GM12801 (cell line): ENCODE data around the gene ATP13A3.

Source experiments
- TF ChIP-seq, protein P1 (sequence below): IDR thresholded peaks from one replicate; pipeline ENCODE4 v1.5.1; 2011; ENCODE audit warnings: control low read depth; ENCODE audit not compliant: insufficient read length; ENCODE audit errors: extremely low read depth

ATP13A3 gene

GRCh38 chr3:194492001-194492400 lies 5.2 kb upstream of the ATP13A3 start:
- TF ChIP-seq, protein P1, sequence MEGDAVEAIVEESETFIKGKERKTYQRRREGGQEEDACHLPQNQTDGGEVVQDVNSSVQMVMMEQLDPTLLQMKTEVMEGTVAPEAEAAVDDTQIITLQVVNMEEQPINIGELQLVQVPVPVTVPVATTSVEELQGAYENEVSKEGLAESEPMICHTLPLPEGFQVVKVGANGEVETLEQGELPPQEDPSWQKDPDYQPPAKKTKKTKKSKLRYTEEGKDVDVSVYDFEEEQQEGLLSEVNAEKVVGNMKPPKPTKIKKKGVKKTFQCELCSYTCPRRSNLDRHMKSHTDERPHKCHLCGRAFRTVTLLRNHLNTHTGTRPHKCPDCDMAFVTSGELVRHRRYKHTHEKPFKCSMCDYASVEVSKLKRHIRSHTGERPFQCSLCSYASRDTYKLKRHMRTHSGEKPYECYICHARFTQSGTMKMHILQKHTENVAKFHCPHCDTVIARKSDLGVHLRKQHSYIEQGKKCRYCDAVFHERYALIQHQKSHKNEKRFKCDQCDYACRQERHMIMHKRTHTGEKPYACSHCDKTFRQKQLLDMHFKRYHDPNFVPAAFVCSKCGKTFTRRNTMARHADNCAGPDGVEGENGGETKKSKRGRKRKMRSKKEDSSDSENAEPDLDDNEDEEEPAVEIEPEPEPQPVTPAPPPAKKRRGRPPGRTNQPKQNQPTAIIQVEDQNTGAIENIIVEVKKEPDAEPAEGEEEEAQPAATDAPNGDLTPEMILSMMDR = no peak

- TF ChIP-seq, protein P1 = no peak
These were observed 3.2 kb upstream of the ATP13A3 start for GRCh38 chr3:194489736-194490612.

DNA sequence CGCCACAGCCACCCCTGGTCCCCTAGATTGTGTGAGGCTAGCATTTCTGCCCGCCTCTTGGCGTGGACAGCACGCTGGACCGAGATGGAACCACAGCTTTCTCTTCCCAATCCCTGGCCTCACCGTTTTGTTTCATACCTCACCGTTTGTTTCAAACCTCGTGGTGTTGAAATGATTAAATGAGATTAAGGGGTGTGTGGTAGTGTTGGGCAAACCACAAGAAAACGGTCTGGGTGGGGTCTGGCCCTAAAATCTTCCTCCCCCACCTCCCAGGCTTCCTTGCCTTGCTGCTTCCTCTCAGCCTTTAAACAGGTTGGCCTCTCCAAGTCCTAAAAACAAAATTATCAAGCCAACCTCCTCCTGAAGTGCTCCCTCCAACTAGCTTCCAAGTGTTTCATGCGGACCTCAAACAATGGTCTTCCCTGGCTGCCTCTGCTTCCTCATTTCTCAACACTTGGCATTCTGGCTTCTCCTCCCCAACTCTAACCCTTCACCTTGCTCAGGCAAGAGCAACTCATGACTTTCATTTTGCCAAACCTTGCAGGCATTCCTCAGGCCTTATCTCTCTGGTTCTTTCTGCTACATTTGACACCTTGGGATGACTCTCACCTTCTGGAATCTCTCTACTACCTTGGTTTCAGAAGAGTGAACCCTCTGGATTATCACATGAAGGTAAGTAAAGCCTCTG lies 1.4 kb upstream of the ATP13A3 start:
- TF ChIP-seq, protein P1 = no peak

DNA sequence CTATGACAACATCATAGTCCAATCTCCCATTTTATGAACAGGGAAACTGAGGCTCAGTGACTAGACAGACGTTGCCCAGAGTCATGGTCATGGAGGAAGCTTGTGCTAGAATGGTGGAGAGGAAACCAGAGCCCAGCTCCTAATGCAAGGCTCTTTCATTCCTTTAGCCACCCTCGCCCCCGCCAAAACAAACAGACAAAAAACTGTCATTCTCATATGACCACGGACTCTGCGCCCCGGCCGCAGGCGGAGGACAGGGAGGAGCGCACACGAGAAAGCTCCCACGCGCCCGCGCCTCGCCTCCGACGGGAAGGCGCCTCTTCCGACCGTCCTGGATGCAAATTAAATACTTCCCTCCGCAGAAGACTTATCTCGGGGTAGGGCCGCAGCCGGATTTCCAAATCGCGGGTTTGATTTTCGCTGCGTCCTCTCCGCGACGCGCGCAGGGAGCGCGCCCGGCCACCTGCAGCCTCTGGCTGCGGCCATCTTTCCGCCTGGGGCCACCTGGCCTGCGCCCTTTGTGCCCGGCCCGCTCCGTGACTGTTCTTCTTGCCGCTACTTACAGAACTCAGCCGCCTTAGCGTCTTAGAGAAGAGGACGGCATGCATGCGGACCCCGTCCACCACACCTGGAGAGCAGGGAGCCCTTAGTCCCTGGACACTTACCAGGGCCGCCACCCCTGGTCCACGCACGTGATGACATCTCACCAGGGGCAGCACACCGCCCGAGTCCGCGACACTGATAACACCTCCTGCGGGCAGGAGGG lies 670 bp upstream of the ATP13A3 start:
- TF ChIP-seq, protein P1 = no peak

DNA sequence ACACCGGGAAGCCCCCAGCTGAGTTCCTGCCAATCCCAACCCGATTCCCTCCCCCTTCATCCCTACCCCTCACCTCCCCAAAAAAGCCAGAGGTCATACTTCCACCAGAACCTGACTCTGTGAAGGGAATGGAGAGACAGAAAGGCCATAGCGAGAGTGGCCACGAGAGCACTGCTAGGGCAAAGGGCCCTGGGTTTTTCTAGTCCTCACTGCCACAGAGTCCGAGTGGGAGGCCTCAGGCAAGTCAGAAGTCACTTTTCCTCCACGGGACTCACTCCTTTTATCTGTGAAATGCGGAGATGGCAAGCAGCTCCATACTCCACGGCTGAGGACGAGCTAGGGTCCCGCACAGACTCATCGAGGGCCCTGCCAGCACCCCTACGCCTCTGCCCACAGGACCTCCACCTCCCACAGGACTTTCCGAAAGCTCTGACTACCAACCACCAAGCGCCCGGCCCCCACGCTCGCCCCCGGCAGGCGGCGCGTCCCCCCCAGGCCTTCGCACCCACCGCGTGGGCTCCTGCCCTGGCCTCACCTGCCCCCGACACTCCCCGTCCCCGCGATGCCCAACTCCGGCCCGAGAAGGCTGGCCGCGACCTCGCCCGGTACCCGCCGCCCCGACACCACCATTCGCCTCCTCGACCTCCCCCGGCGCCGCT lies 792 bp downstream of the ATP13A3 start:
- TF ChIP-seq, protein P1 = no peak

DNA sequence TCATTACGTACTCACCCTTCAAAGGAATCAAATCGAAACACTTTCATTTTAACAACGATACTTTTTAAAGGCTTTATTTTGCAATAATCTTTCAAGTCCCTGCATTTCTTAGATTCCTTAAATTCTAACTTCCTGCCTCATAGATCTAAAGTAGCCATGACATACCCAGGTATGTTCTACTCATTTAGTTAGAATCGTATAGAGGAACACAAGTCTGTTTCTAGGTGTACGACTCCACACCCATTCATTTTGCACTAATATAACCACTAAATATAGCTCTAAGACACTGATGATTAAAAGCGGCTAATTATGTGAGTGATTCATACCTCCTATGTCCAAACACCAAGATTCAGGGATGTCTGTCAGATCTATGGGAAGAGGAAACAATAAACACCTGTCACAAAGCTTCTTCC lies 1.3 kb downstream of the ATP13A3 start:
- TF ChIP-seq, protein P1 = no peak
